IPS-NIHi11 (cell line): Measurements from ENCODE around the gene CRK.
"Not testable (repeated sequence)": the region's sequence is repeated elsewhere in the genome, so short reads cannot be mapped to it uniquely, and the experiment has no call there.

ENCODE experiments used
- DNase-seq: peaks from one replicate; pipeline ENCODE4 v3.0.0; 2012; ENCODE audit warnings: mixed read lengths, low spot score

CRK gene

GRCh38 chr17:1423456-1424135 lies 32.4 kb downstream of the CRK start:
- no peak for DNase-seq

- DNase-seq: no peak
Measured at GRCh38 chr17:1422885-1423284, 33.1 kb downstream of the CRK start.

GRCh38 chr17:1421470-1421869 lies 34.6 kb downstream of the CRK start:
- DNase-seq: no peak

GRCh38 chr17:1420981-1421380 lies 35.1 kb downstream of the CRK start:
- DNase-seq: no peak

- no peak for DNase-seq
Measured at GRCh38 chr17:1420163-1420562, 35.9 kb downstream of the CRK start.

- not testable (repeated sequence) for DNase-seq
Measured at GRCh38 chr17:1418476-1418875, 37.6 kb downstream of the CRK start.

GRCh38 chr17:1416414-1416813 lies 39.6 kb downstream of the CRK start:
- no peak for DNase-seq

- no peak for DNase-seq
Measured at GRCh38 chr17:1414634-1415033, 41.4 kb downstream of the CRK start.

GRCh38 chr17:1414001-1414574 lies 41.9 kb downstream of the CRK start:
- DNase-seq: no peak

- no peak for DNase-seq
Measured at GRCh38 chr17:1413281-1413791, 42.7 kb downstream of the CRK start.

GRCh38 chr17:1412185-1413110 lies 43.6 kb downstream of the CRK start:
- no peak for DNase-seq

- DNase-seq: no peak
Measured at GRCh38 chr17:1402262-1402586, 53.8 kb downstream of the CRK start.

- DNase-seq: peak; percentile 98
Measured at GRCh38 chr17:1399679-1400512, 56.1 kb downstream of the CRK start, which contains the start of gene YWHAE. TSS of gene YWHAE (minus strand) at chr17:1400222. CDS start at chr17:1400110, 112 bp downstream.

- DNase-seq: no peak
Measured at GRCh38 chr17:1398931-1399678, 56.9 kb downstream of the CRK start.

- no peak for DNase-seq
Measured at GRCh38 chr17:1398028-1398427, 58.0 kb downstream of the CRK start.

- DNase-seq: not testable (repeated sequence)
Measured at GRCh38 chr17:1395876-1396665, 60.0 kb downstream of the CRK start.

- no peak for DNase-seq
Measured at GRCh38 chr17:1391577-1391976, 64.5 kb downstream of the CRK start.

- DNase-seq: no peak
Measured at GRCh38 chr17:1390432-1391367, 65.3 kb downstream of the CRK start.
